Measurements from ENCODE around the gene FAM229B. TPM values are rescaled to one million over a fixed set of nuclear protein-coding genes. Genes with fewer than 3 reads are reported as not detected.

The FAM229B gene
- total RNA-seq, 4 donors from 2014 or later, result 7.0 to 14.9 (median 9.1) TPM

DNA sequence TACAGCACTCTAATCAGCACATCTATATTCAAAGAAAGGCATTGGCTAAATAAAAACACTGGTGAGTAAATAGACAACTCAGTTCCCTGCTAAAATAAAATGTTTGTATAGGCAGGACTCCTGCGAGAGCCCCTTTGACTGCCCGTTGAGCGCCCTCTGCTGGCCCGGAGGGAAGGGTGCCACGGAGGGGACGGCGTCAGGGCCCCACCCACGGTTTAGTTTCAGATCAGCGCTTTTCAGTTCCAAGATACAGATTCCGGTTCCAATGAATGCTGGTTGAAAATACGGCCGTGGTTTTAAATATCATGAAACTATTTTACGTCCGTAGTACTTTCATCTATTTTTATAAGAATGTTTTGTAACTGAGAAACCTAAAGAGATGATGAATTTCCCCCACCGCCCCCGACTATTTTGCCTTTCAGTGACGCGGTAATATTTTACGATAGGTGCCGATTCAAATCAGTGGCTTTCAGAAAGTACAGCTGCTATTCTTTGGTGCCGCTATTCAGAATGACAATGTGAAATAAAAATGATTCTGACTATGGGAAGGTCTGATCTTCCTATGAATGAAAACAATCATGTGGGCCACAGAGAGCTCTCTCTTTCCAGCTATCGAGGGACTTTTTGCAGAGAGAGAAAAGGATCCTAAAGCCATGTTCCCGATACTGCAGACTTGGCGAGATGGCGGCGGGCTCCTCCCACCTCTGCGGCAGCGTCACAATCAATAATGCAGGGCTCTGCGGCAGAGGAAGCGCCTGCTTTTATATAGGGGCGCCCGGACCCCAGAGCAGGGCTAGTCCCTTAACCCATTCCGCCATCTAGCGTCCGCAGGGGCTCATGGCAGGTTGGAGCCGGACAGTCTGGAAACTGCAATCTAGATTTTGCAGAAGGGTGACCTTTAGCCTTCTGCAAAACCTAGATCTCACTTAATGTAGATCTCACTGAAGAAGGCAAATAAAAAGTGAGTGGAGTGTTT is 44.1 kb upstream of the FAM229B start:
- TF ChIP-seq, protein P1, sequence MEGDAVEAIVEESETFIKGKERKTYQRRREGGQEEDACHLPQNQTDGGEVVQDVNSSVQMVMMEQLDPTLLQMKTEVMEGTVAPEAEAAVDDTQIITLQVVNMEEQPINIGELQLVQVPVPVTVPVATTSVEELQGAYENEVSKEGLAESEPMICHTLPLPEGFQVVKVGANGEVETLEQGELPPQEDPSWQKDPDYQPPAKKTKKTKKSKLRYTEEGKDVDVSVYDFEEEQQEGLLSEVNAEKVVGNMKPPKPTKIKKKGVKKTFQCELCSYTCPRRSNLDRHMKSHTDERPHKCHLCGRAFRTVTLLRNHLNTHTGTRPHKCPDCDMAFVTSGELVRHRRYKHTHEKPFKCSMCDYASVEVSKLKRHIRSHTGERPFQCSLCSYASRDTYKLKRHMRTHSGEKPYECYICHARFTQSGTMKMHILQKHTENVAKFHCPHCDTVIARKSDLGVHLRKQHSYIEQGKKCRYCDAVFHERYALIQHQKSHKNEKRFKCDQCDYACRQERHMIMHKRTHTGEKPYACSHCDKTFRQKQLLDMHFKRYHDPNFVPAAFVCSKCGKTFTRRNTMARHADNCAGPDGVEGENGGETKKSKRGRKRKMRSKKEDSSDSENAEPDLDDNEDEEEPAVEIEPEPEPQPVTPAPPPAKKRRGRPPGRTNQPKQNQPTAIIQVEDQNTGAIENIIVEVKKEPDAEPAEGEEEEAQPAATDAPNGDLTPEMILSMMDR (IDR thresholded peaks at IDR 0.05; ENCODE audit: low read depth), result no peak

DNA sequence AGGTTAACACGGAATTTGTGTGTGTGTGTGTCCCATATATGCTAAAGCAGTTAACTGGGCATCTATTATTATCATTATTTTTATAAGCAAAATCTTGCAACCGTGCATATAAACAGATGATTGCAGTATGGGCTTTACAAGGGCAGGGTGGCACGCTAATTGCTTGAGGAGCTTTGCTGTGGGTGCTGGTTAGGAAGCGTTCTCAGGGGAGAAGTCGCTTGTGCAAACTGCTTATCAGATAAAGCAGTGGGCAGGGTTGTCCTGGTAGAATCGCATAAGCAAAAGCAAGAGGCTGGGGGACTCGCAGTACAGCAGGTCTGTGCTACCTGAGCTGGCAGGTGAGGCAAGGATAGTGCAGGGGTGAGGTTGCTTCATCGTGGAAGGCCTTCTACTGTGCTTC is 43.2 kb upstream of the FAM229B start:
- TF ChIP-seq, protein P1 (IDR thresholded peaks at IDR 0.05; ENCODE audit: low read depth), result no peak

DNA sequence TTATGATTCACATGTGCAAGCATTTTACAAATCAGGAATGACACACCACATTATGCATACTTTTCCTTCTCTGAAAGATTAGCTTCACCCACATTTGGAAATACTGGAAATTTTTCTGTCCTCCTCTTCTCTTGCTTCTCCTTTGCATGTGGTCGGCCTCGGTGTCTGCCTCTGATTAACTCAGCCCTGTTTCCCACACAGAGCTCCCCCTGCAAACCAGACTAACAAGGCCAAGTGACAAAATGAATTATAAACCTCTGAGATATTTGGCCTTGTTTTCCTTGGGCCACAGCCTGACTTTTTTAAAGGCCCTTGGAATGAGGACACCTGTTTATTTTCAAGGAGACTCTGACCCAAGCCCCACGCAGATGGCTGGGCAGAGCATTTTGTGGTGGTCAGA is 42.5 kb upstream of the FAM229B start:
- TF ChIP-seq, protein P1 (IDR thresholded peaks at IDR 0.05; ENCODE audit: low read depth), result no peak

DNA sequence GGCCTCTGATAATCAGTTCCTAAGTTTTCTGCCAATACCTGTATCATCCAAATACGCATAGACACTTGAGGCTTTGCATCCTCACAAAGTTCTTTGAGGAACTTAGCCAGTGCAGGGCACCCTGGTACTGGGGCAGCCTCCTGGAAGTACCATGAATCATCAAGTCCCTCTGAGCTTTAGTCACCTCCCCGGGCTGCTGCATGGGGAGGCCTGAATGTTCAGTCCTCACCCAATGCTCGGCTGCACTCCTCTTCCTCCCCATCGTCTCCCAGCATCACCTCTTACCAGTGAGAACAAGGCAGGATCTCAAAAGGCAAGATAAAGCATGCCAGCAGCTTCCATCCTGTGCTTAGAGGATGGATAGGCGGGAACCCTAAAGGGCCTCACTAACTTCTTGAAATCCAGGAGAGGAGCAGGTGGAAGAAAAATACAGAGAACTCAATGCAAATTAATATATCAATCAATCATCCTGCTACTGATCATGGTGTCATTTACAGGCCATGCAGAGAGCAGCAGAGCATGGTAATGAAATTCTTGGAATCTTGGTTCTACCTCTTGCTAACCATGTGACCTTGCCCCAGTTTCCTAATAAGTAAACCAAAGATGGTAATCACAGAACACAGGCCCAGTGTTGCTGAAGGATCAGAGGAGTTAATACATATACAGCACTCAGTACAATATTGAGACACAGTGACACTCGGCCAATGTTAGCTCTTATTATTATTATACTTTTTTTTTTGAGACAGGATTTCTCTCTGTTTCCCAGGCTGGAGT is 38.2 kb upstream of the FAM229B start:
- TF ChIP-seq, protein P1 (IDR thresholded peaks at IDR 0.05; ENCODE audit: low read depth), result no peak

DNA sequence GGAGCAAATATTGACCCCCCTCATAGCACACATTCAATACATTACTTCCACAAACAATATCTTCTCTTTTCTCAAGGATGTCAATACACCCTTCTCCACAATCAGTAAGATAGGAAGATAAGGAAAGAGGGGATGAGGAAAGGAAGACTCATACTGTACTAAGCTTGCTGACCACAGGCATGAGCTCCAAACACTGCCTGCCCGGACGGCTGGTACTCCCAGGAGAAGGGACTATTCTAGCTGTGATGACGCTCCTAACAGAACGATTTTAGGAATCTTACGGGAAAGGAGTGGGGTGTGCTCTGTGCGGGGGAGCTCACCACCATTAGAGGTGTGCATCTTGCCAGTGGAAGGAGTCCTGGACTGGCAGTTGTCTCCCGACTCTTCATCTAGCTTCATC is 37.4 kb upstream of the FAM229B start:
- TF ChIP-seq, protein P1 (IDR thresholded peaks at IDR 0.05; ENCODE audit: low read depth), result no peak

DNA sequence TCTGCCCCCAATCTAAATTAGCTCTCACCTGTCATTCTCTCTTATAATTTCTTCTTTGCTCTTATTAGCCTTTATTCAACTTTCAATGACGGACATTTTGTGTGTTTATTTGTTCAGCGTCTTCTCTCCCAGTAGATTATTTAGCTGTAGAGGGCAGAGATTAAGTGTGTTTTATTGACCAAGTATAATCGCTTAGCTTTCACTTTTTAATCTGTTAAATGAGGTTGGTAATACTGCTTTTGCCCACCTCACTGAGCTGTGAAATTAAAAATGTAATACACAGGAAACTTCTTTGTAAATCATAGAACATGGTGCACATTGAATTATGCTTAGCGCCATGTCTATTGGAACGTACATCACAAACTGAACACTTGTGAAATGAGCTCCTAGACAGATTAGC is 37.0 kb upstream of the FAM229B start:
- TF ChIP-seq, protein P1 (IDR thresholded peaks at IDR 0.05; ENCODE audit: low read depth), result no peak

DNA sequence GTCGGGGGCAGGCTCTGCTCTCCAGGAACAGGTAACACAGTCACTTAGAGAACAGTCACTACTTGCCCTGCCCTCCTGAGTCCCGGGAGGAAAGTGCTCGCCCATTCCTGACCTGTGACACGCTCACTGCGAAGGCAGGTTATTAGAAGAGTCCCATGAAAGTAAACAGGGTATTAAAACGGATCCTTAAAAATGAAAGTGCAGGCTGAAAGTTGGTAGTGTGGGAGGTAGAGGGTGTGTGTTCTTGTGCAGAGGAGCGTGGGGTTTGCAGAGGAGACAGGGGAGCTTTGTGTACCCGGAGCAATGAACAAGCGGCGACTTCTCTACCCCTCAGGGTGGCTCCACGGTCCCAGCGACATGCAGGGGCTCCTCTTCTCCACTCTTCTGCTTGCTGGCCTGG is 33.4 kb upstream of the FAM229B start, which contains the start of gene CCN6:
Gene CCN6 (plus strand): TSS at position 104 of the 400 bp plus-strand sequence. CDS start 254 bp downstream, at position 358.
- TF ChIP-seq, protein P1 (IDR thresholded peaks at IDR 0.05; ENCODE audit: low read depth), result no peak
